Stomach (tissue), 9 donors: ENCODE measurements around the gene PTPRF. TPM values are rescaled to one million over a fixed set of nuclear protein-coding genes. Genes with fewer than 3 reads are reported as not detected.

Source experiments
- DNase-seq, 2 donors: peaks; one replicate each; pipeline versions ENCODE4 v3.0.0 to v3.0.0-alpha.2; 2013 to 2019
- H3K27ac ChIP-seq, 5 donors: fragments of 200-600 bp in 4 of 5; sonication (generic) in 4 of 5; one replicate each; pipeline ENCODE4 v1.5.1; 2013 to 2019; ENCODE audit warnings: mild to moderate bottlenecking in 1 of 5, moderate library complexity in 1 of 5
- H3K27me3 ChIP-seq, 3 donors: fragments of 200-600 bp; sonication (generic); one replicate each; pipeline ENCODE4 v1.5.1; 2017 to 2019; ENCODE audit warnings: mixed run types in 1 of 3
- H3K36me3 ChIP-seq, 4 donors: fragments of 200-600 bp; sonication (generic); 1 replicate in 3 of 4; 2 replicates in 1 of 4; pipeline ENCODE4 v1.5.1; 2016 to 2019
- H3K4me1 ChIP-seq, 4 donors: fragments of 200-600 bp; sonication (generic); one replicate each; pipeline ENCODE4 v1.5.1; 2016 to 2019
- H3K4me3 ChIP-seq, 4 donors: fragments of 200-600 bp; sonication (generic) in 3 of 4; one replicate each; pipeline ENCODE4 v1.5.1; 2016 to 2019; ENCODE audit warnings: mild to moderate bottlenecking in 1 of 4
- H3K9me3 ChIP-seq, 4 donors: fragments of 200-600 bp; sonication (generic); one replicate each; pipeline ENCODE4 v1.5.1; 2016 to 2019
- EP300 ChIP-seq: sonication (generic); formaldehyde crosslinking; IDR thresholded peaks from one replicate; pipeline ENCODE4 v1.6.1; 2017; ENCODE audit warnings: antibody characterized with exemption
- POLR2A ChIP-seq, 4 donors: fragments of 450-650 bp; IDR thresholded peaks; one replicate each; pipeline ENCODE4 v1.6.1; 2016; ENCODE audit warnings: antibody characterized with exemption in 4 of 4, control low read depth in 2 of 4, mild to moderate bottlenecking in 1 of 4, moderate library complexity in 1 of 4
- POLR2AphosphoS5 ChIP-seq, 3 donors: sonication (generic); formaldehyde crosslinking; IDR thresholded peaks; one replicate each; pipeline ENCODE4 v1.6.1; 2016; ENCODE audit warnings: antibody characterized with exemption in 3 of 3
- WGBS, 5 donors: extraction: QIAGEN DNeasy Blood & Tissue Kit in 3 of 5; methylation state at CpG; one replicate each; pipeline versions ENCODE4 v1.1.5 to v1.1.7; 2013 to 2018; 5-methylcytosine and 5-hydroxymethylcytosine counted together
- intact Hi-C: fragments of 100-400 bp; cut with DNase I; formaldehyde crosslinking; loops from one replicate; pipeline ENCODE4 v1.15.1; 2023; ENCODE audit warnings: low total_unique reads
- polyA plus RNA-seq, 3 donors: library from polyadenylated mRNA; stranded (reverse); fragments of 200-250 nt; gene quantifications; one replicate each; pipeline ENCODE4 v1.2.3, GENCODE V29; 2013
- total RNA-seq, 5 donors: library from RNA; depleted of rRNA; stranded (reverse); fragments of >200 nt; gene quantifications; one replicate each; pipeline versions ENCODE4 v1.1.0 to v1.2.3, GENCODE V29; 2014 to 2016
- TF ChIP-seq, protein P1 (sequence below), 7 experiments: fragments of 450-650 bp in 4 of 7; fragments of 200-600 bp in 3 of 7; sonication (generic) in 3 of 7; IDR thresholded peaks; one replicate each; pipeline ENCODE4 v1.5.1; 2016 to 2019; ENCODE audit warnings: antibody characterized with exemption in 7 of 7, control low read depth in 2 of 7, mild to moderate bottlenecking in 1 of 7
- donor health status: healthy with polysubstance abuse.
- donor health status: Bipolar disorder and iron deficiency.
- donor health status: healthy.

The PTPRF gene
- total and polyA plus RNA-seq, 8 donors = 11.3 to 282 (median 82.0) TPM

DNA sequence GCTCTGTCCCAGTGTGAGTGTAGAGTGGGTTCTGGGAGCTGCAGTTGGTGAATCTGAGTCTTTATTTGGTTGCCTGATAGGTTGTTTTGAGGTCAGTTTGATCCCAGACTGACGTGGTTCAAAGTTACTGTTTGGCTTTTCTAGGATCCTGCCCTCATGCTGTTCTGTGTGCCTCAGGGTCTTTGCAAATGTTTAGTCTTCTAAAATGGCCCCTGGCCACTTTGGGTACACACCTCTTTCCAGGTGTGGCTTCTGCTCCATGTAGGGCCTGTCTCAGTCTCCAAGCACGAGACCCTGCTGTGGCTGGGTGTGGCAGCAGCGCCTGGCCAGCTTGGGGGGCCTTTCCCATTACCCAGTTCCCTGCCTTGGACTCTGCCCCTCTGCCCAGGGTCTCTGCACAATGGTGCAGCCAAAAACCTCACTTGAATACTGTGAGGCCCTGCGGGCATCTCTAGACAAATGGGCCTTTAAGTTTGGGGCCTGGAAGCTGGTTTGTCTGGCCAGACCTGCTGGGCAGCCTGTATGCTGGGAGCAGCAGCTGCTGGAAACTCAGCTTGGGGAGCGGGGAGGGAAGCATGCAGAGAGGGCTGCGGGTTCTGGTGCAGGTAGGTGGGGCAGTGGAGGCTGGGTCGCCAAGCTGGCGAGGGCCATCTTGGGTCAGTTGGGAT is 5.6 kb downstream of the PTPRF start:
- peak overlapping the region; percentile 75 to 94 (median 78) for H3K27ac ChIP-seq

GRCh38 chr1:43536864-43537358 is 6.2 kb downstream of the PTPRF start:
- intact Hi-C loops = no loop called here
- Histone ChIP-seq H3K4me1 (peaks cover 48 to 100% (median 93%) of the 10 kb centered on the region in 4 donors), H3K36me3 (peaks cover 5 to 8% (median 7%) of the 10 kb centered on the region in 4 donors), H3K4me3 (no peak overlapping the region), H3K9me3 (no peaks in the 10 kb centered on the region), H3K27me3 (peaks cover 0 to 6% (median 0%) of the 10 kb centered on the region in 3 donors), H3K27ac (peak overlapping the region; percentile 75 to 94 (median 78))
- no peak for TF ChIP-seq POLR2AphosphoS5 (IDR thresholded peaks at IDR 0.05)
- no peak for TF ChIP-seq EP300
- TF ChIP-seq POLR2A (IDR thresholded peaks at IDR 0.05) = no peak
- TF ChIP-seq, protein P1, sequence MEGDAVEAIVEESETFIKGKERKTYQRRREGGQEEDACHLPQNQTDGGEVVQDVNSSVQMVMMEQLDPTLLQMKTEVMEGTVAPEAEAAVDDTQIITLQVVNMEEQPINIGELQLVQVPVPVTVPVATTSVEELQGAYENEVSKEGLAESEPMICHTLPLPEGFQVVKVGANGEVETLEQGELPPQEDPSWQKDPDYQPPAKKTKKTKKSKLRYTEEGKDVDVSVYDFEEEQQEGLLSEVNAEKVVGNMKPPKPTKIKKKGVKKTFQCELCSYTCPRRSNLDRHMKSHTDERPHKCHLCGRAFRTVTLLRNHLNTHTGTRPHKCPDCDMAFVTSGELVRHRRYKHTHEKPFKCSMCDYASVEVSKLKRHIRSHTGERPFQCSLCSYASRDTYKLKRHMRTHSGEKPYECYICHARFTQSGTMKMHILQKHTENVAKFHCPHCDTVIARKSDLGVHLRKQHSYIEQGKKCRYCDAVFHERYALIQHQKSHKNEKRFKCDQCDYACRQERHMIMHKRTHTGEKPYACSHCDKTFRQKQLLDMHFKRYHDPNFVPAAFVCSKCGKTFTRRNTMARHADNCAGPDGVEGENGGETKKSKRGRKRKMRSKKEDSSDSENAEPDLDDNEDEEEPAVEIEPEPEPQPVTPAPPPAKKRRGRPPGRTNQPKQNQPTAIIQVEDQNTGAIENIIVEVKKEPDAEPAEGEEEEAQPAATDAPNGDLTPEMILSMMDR (IDR thresholded peaks at IDR 0.05) = no peak
- WGBS, 5 donors = 35 to 64% (median 45%) methylated on average over 9 to 11 of the region's 11 CpGs
- peak in 1 of 2 donors; percentile 20 for DNase-seq

More for the DNA sequence above, 5.6 kb downstream of the PTPRF start:
- DNase-seq = peak; percentile 87 to 89
- WGBS, 5 donors = 30 to 69% (median 45%) methylated on average over 5 to 8 of the region's 8 CpGs
- peaks cover 45 to 99% (median 91%) of the 10 kb centered on the region in 4 donors for H3K4me1 ChIP-seq
- H3K27me3 ChIP-seq = peaks cover 0 to 12% (median 0%) of the 10 kb centered on the region in 3 donors
- peaks cover 5 to 8% (median 7%) of the 10 kb centered on the region in 4 donors for H3K36me3 ChIP-seq
- intact Hi-C loops = no loop called here
- no peak overlapping the region for H3K4me3 ChIP-seq
- H3K9me3 ChIP-seq = no peaks in the 10 kb centered on the region
- TF ChIP-seq EP300 (no peak), POLR2AphosphoS5 (IDR thresholded peaks at IDR 0.05) (peak in 2 of 3 donors; percentile 8 to 62)

- 35 to 48% (median 40%) methylated on average over 9 of the region's 9 CpGs for WGBS, 5 donors
- H3K27me3 ChIP-seq = no peaks in the 10 kb centered on the region
- H3K4me3 ChIP-seq = no peak overlapping the region
- intact Hi-C loops = no loop called here
- peaks cover 5 to 8% (median 7%) of the 10 kb centered on the region in 4 donors for H3K36me3 ChIP-seq
- H3K9me3 ChIP-seq = no peaks in the 10 kb centered on the region
- DNase-seq = peak; percentile 43 to 89
- H3K4me1 ChIP-seq = peaks cover 48 to 100% (median 93%) of the 10 kb centered on the region in 4 donors
- H3K27ac ChIP-seq = peak overlapping the region; percentile 75 to 94 (median 78)
- TF ChIP-seq POLR2A (IDR thresholded peaks at IDR 0.05) (no peak), POLR2AphosphoS5 (IDR thresholded peaks at IDR 0.05) (peak; percentile 13 to 71 (median 48))
Measured at GRCh38 chr1:43537423-43538142, 6.9 kb downstream of the PTPRF start.

DNA sequence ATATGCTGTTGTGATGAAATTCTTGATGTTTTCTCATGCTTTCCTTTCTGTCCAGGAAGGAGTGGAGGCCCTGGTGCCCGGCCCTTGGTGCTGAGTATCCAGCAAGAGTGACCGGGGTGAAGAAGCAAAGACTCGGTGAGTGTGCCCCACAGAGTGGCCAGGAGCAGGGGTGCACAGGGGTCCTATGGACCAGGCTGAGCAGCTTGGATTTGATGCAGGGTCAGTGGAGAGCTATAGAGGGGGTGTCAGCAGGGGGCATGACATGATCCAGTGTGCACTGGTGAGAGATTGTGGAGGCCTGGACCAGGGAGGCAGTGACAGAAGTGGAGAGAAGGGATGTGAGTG is 7.4 kb downstream of the PTPRF start:
- Histone ChIP-seq H3K27me3 (no peaks in the 10 kb centered on the region), H3K4me1 (peaks cover 54 to 100% (median 93%) of the 10 kb centered on the region in 4 donors), H3K27ac (peak overlapping the region; percentile 43 to 94 (median 78)), H3K4me3 (no peak overlapping the region), H3K36me3 (peaks cover 5 to 8% (median 7%) of the 10 kb centered on the region in 4 donors), H3K9me3 (no peaks in the 10 kb centered on the region)
- no peak for TF ChIP-seq EP300
- intact Hi-C loops = no loop called here
- DNase-seq = no peak
- 87 to 96% (median 92%) methylated on average over 3 of the region's 3 CpGs for WGBS, 5 donors

- no peaks in the 10 kb centered on the region for H3K9me3 ChIP-seq
- H3K27ac ChIP-seq = peak overlapping the region in 3 of 5 donors; percentile 14 to 92 (median 87)
- H3K4me3 ChIP-seq = no peak overlapping the region
- H3K27me3 ChIP-seq = no peaks in the 10 kb centered on the region
- 85 to 95% (median 92%) methylated on average over 4 of the region's 4 CpGs for WGBS, 5 donors
- H3K4me1 ChIP-seq = peaks cover 62 to 100% (median 93%) of the 10 kb centered on the region in 4 donors
- DNase-seq = no peak
- H3K36me3 ChIP-seq = peaks cover 5 to 8% (median 7%) of the 10 kb centered on the region in 4 donors
- intact Hi-C loops = no loop called here
- TF ChIP-seq POLR2A (IDR thresholded peaks at IDR 0.05) (no peak), EP300 (no peak), POLR2AphosphoS5 (IDR thresholded peaks at IDR 0.05) (no peak)
- TF ChIP-seq, protein P1 (IDR thresholded peaks at IDR 0.05) = no peak
Measured at GRCh38 chr1:43538969-43539368, 8.3 kb downstream of the PTPRF start.
